Measurements from ENCODE around the gene CRCP. TPM values are rescaled to one million over a fixed set of nuclear protein-coding genes. Genes with fewer than 3 reads are reported as not detected.
"Not testable (repeated sequence)": the region's sequence is repeated elsewhere in the genome, so short reads cannot be mapped to it uniquely, and the experiment has no call there.

The CRCP gene
- polyA plus RNA-seq = 51.2 TPM

DNA sequence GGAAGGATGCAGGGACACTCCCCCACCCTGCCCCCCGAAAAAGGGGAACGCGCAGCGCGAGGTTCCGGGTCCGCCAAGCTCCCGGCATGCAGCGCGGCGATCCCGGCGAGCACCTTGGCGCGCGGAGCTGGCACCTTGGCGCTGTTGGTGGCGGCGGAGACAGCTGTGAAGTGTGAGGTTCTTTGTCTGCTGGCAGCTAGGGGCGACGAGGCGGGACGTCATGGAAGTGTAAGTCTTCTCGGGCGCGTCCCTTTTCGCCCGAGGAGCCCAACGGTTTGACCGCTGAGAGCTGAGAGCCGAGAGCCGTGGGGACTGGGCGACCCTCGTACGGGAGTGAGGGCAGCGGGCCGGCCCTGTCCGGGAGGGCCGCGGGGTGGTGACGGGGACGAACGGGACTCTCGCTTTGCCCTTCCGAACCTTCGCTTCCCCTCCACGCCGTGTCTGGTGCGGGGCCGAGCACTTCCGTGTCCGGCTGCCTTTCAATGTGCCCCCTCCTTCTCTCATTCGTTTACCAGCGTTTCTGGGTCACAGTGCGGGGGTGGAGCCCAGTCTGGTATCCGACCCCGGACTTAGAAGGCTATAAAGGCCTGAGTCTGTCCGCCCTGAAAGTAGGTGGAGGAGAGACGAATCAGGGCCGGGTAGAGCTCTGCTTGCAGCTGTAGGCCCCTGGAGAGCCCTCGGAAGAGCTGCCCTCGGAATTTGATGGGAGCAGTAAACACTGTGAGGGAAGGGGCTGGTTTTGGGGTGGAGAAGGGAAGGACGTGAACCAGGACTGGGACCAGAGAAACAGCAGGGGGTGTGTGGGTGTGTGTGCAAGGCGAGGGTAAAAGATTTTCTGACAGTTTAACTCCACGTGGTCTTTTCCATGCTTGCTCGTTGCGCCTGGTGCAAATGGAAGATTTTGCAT lies at the start of gene CRCP:
TSS of gene CRCP (plus strand) at position 105 of the 907 bp plus-strand sequence. CDS start at position 221, 116 bp downstream.
- Mint-ChIP-seq H3K4me3 (peak within 1 kb of the TSS; percentile 94 to 98 (median 97)), H3K36me3 (no peaks in the 10 kb centered on the region), H3K4me1 (peaks cover 30 to 41% (median 33%) of the 10 kb centered on the region in 3 donors), H3K27me3 (peaks cover 1% of the 10 kb centered on the region), H3K9me3 (peaks cover 0 to 2% (median 0%) of the 10 kb centered on the region in 3 donors), H3K27ac (peak within 1 kb of the TSS; percentile 95 to 100 (median 99))

DNA sequence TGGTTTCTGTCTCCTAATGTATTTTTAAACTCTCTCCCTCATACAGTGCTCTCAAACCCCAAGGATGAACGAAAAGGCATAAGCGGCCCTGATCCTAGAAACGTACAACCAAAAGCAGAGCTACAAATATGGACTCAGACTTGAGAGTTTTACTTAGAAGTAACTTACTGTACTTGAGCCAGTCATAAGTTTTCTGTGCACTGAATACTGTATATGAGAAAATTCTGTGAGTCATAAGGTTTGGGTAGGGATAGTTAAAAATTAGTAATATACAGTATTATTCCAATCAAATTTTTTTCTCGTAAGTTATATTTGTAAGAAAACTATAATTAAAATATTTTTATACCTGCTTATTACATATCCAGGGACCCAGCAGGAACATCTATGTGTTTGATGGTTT lies 44.9 kb upstream of the CRCP start:
- H3K4me1 Mint-ChIP-seq = no peaks in the 10 kb centered on the region
- H3K9me3 Mint-ChIP-seq = peaks cover 0 to 10% (median 0%) of the 10 kb centered on the region in 3 donors
- H3K27me3 Mint-ChIP-seq = peaks cover 5% of the 10 kb centered on the region
- no peak overlapping the region for H3K4me3 Mint-ChIP-seq
- no peaks in the 10 kb centered on the region for H3K36me3 Mint-ChIP-seq
- no peak overlapping the region for H3K27ac Mint-ChIP-seq

GRCh38 chr7:66070222-66070621 lies 44.4 kb upstream of the CRCP start:
- H3K4me3 Mint-ChIP-seq = peak overlapping the region in 1 of 4 donors; percentile 26
- no peak overlapping the region for H3K27ac Mint-ChIP-seq
- peaks cover 5% of the 10 kb centered on the region for H3K27me3 Mint-ChIP-seq

DNA sequence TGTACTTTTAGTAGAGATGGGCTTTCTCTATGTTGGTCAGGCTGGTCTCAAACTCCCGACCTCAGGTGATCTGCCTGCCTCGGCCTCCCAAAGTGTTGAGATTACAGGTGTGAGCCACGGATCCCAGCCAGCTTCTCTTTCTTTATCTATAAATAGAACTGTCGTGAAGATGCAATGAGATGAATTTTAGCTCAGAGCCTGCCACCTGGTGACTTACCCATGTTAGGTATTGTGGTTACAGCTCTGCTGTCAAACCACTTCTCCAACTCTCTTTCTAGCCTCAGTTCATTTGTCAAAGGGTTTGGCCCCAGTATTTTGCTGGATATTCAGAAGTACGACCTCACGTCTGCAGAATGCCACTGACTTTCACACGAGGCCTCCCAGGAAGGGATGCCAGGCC lies 42.4 kb upstream of the CRCP start:
- Mint-ChIP-seq H3K4me1 (peaks cover 11 to 15% (median 13%) of the 10 kb centered on the region in 3 donors), H3K4me3 (peak overlapping the region in 1 of 4 donors; percentile 25)
- H3K36me3 Mint-ChIP-seq, H3K27ac Mint-ChIP-seq, H3K9me3 Mint-ChIP-seq, H3K27me3 Mint-ChIP-seq: not testable (repeated sequence)

More at GRCh38 chr7:66070222-66070621, 44.4 kb upstream of the CRCP start:
- Mint-ChIP-seq H3K9me3 (peaks cover 0 to 10% (median 0%) of the 10 kb centered on the region in 3 donors), H3K4me1 (peaks cover 0 to under 1% (median under 1%) of the 10 kb centered on the region in 3 donors), H3K36me3 (no peaks in the 10 kb centered on the region)

DNA sequence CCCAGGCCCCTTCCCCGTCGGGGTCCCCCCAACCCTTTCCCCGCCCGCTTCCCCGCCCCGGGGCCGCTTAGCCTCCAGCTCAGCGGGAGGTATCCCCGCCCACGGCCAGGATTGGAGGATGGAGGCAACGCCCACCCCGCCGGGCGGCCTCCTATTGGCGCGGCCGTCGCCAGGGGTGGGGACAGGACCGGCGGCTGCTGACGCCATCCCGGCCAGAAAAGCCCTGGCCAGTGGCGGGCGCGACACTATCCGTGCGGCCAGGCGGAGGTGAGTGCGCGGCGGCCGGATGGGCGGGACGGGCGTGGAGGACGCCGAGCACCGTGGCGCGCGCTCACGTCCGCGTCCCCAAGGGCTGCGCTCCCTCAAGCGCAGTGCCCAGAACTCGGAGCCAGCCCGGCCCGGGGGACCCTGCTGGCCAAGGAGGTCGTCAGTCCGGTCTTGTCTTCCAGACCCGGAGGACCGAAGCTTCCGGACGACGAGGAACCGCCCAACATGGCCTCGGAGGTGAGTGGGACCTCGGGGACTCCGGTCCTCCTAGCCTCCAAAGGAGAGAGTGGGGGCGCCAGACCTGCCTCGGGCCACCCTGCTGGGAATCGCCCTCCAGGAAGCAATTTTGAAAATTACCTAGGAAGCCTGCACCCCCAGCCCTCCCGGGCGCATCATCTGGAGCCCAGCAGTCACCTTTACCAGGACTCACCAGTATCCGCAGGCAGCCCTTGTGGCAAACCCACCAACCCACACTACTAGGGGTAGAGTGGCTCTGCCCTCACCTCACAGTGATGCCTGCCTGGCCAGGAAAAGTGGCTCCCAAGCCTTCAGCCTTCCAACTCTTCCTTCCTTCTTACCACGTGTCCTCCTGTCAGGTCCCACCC lies 38.8 kb upstream of the CRCP start, which contains the start of gene ASL:
TSS of gene ASL (plus strand) at position 230 of the 872 bp plus-strand sequence. CDS start at position 493, 263 bp downstream.
- Mint-ChIP-seq H3K27ac (peak within 1 kb of the TSS; percentile 67 to 86 (median 78)), H3K4me3 (peak within 1 kb of the TSS; percentile 85 to 95 (median 92)), H3K27me3 (no peaks in the 10 kb centered on the region), H3K36me3 (no peaks in the 10 kb centered on the region), H3K9me3 (no peaks in the 10 kb centered on the region), H3K4me1 (peaks cover 11 to 15% (median 15%) of the 10 kb centered on the region in 3 donors)

DNA sequence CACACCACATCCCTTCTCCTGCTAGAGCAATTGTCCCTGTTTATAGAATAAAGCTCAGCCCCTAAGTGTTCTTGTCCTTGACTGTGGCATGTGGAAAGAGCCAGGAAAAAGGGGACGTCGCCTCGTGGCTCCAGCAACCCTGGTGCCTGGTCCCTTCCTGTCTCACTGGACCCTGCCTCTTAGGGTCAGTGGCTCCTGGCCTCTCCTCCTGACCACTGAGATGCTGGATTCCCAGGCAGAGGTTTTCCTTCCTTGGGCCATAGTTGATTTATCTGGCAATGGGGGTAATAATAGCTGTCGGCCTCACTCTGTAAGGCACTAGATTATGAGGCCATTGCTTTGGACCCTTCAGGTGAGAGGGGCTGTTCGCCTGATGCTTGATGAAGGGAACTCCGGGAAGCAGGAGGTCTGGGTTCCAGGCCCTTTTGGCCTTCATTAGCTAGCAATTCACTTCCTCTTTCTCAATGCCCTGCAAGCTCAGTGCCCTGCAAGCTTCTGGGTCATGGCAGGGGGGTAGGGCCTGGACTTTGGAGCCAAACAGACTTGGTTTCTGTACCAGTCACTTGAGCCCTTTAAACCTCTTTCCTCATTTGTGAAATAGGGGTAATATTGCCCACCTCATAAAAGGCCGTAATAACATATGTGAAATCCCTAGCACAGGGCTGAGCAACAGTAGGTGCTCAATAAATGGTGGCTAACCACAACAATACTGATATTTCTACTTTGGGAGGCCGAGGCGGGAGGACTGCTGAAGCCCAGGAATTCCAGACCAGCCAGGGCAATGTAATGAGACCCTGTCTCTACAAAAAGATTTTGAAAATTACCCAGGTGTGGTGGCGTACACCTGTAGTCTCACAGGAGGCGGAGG lies 38.0 kb upstream of the CRCP start:
- Mint-ChIP-seq H3K4me1 (peaks cover 11 to 15% (median 15%) of the 10 kb centered on the region in 3 donors), H3K36me3 (no peaks in the 10 kb centered on the region), H3K27ac (peak overlapping the region; percentile 67 to 86 (median 78)), H3K4me3 (peak overlapping the region; percentile 85 to 95 (median 92)), H3K27me3 (no peaks in the 10 kb centered on the region), H3K9me3 (no peaks in the 10 kb centered on the region)

GRCh38 chr7:66078067-66078466 lies 36.6 kb upstream of the CRCP start:
- no peaks in the 10 kb centered on the region for H3K9me3 Mint-ChIP-seq
- H3K27ac Mint-ChIP-seq = no peak overlapping the region
- H3K27me3 Mint-ChIP-seq = no peaks in the 10 kb centered on the region
- peaks cover 1% of the 10 kb centered on the region for H3K36me3 Mint-ChIP-seq
- H3K4me3 Mint-ChIP-seq = peak overlapping the region in 2 of 4 donors; percentile 55 to 90
- peaks cover 11 to 15% (median 15%) of the 10 kb centered on the region in 3 donors for H3K4me1 Mint-ChIP-seq

- no peak overlapping the region for H3K4me3 Mint-ChIP-seq
- no peak overlapping the region for H3K27ac Mint-ChIP-seq
- H3K27me3 Mint-ChIP-seq = no peaks in the 10 kb centered on the region
- peaks cover 1% of the 10 kb centered on the region for H3K36me3 Mint-ChIP-seq
- peaks cover under 1 to 4% (median 1%) of the 10 kb centered on the region in 3 donors for H3K4me1 Mint-ChIP-seq
- H3K9me3 Mint-ChIP-seq = no peaks in the 10 kb centered on the region
Measured at GRCh38 chr7:66082083-66082482, 32.6 kb upstream of the CRCP start.

DNA sequence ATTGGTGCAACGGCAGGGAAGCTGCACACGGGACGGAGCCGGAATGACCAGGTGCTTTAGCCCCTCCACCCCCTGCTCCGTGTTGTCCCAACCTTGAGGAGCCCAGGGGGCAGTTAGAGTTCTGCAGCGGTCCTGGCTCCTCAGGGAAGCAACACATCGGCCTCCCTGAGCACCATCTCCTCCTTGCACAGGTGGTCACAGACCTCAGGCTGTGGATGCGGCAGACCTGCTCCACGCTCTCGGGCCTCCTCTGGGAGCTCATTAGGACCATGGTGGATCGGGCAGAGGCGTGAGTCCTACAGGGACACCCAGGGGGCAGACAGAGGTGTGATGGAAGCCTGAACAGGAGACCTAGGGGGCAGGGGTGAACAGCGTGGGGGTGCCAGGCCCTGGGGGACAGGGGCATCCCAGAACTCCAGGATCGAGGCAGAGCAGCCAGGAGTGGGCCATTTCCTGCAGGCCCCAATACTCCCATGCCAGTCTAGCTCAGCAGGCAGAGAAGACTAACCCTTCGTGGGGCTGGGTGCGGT lies 31.7 kb upstream of the CRCP start:
- H3K9me3 Mint-ChIP-seq = no peaks in the 10 kb centered on the region
- H3K27ac Mint-ChIP-seq = no peak overlapping the region
- H3K36me3 Mint-ChIP-seq = peaks cover 1% of the 10 kb centered on the region
- no peaks in the 10 kb centered on the region for H3K27me3 Mint-ChIP-seq
- H3K4me1 Mint-ChIP-seq = no peaks in the 10 kb centered on the region
- no peak overlapping the region for H3K4me3 Mint-ChIP-seq

DNA sequence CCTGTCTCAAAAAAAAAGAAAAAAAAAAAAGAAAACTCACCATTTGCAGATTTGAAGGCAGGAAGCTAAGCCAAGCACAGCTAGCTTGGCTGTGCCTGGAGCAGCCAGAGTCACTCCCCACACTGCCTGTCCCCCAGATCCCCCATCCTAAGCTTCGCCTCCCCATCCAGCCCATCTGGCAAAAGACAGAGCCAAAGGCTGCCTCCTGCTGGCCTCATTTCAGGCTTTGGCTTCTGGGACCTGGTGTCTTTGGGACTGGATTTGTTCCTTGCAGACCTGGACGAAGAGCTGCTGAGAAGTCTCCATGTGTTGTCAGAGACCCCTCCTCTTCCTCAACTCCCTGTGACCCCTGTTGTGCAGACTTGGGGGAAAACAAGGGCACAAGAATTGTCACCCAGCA lies 31.0 kb upstream of the CRCP start:
- Mint-ChIP-seq H3K27ac (no peak overlapping the region), H3K4me1 (no peaks in the 10 kb centered on the region), H3K27me3 (no peaks in the 10 kb centered on the region), H3K4me3 (no peak overlapping the region), H3K36me3 (peaks cover 1% of the 10 kb centered on the region), H3K9me3 (no peaks in the 10 kb centered on the region)

DNA sequence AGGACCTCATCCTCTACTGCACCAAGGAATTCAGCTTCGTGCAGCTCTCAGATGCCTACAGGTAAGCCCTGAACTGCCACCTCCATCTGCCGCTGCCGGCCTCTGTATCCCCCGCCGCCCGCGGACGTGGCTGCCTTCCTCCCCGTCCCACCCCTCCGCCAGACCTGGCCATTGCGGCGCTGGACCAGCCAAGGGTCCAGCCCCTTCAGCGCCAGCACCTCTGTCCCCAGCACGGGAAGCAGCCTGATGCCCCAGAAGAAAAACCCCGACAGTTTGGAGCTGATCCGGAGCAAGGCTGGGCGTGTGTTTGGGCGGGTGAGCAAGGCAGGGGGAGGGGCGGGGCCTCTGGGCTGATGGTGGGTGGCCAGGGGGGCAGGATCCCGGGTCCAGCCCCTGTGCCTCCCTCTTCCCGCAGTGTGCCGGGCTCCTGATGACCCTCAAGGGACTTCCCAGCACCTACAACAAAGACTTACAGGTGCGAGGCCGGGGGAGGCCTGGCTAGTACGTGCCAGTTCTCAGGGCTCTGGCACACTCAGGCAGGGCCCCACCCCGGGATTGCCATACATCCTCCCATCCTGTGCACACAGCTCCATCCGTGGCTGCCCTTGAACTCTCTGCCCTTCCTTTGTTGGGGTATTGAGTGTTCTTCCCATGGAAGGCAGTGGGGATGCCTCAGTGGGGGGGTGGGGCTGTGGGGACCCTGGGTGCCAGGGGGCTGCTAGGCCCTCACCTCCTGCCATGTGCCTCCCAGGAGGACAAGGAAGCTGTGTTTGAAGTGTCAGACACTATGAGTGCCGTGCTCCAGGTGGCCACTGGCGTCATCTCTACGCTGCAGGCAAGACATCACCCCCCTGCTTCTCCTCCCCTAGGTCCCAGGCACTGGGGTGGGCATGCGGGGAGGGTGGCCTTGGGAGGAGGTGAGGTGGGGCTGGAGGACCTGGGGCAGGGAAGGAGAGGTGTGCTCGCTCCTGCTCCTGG lies 25.5 kb upstream of the CRCP start:
- no peaks in the 10 kb centered on the region for H3K27me3 Mint-ChIP-seq
- H3K4me1 Mint-ChIP-seq = no peaks in the 10 kb centered on the region
- no peaks in the 10 kb centered on the region for H3K36me3 Mint-ChIP-seq
- no peak overlapping the region for H3K4me3 Mint-ChIP-seq
- H3K27ac Mint-ChIP-seq = no peak overlapping the region
- no peaks in the 10 kb centered on the region for H3K9me3 Mint-ChIP-seq

DNA sequence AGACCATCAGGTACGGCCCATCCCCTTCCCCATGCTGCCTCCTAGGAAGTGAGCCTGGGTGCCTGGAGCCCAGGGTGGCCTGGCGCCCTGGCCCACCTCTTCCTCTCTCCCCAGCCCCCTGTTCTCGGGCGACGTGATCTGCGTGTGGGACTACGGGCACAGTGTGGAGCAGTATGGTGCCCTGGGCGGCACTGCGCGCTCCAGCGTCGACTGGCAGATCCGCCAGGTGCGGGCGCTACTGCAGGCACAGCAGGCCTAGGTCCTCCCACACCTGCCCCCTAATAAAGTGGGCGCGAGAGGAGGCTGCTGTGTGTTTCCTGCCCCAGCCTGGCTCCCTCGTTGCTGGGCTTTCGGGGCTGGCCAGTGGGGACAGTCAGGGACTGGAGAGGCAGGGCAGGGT lies 22.0 kb upstream of the CRCP start:
- Mint-ChIP-seq H3K4me3 (no peak overlapping the region), H3K4me1 (peaks cover 0 to 2% (median 0%) of the 10 kb centered on the region in 3 donors), H3K36me3 (no peaks in the 10 kb centered on the region)

GRCh38 chr7:66095010-66095409 lies 19.6 kb upstream of the CRCP start:
- no peaks in the 10 kb centered on the region for H3K36me3 Mint-ChIP-seq
- H3K27me3 Mint-ChIP-seq = no peaks in the 10 kb centered on the region
- no peaks in the 10 kb centered on the region for H3K9me3 Mint-ChIP-seq
- H3K27ac Mint-ChIP-seq = no peak overlapping the region
- no peak overlapping the region for H3K4me3 Mint-ChIP-seq
- H3K4me1 Mint-ChIP-seq = peaks cover 0 to 7% (median 5%) of the 10 kb centered on the region in 3 donors

More for the DNA sequence above, 22.0 kb upstream of the CRCP start:
- no peaks in the 10 kb centered on the region for H3K27me3 Mint-ChIP-seq
- H3K9me3 Mint-ChIP-seq = no peaks in the 10 kb centered on the region
- no peak overlapping the region for H3K27ac Mint-ChIP-seq

Data from IgD-negative memory B cell (primary cell).